Tibial nerve (tissue), 4 donors: Measurements from ENCODE around the gene TMEM100. TPM values are rescaled to one million over a fixed set of nuclear protein-coding genes. Genes with fewer than 3 reads are reported as not detected.

Experiments
- DNase-seq, 2 donors: peaks; one replicate each; pipeline ENCODE4 v3.0.0-alpha.2; 2019; ENCODE audit warnings: low spot score in 2 of 2
- H3K27ac ChIP-seq, 4 donors: fragments of 200-600 bp; sonication (generic) in 3 of 4; one replicate each; pipeline ENCODE4 v1.5.1; 2017 to 2019; ENCODE audit warnings: mild to moderate bottlenecking in 1 of 4
- H3K27me3 ChIP-seq, 2 donors: fragments of 200-600 bp; sonication (generic) in 1 of 2; one replicate each; pipeline versions ENCODE4 v1.5.1 to v1.6.0; 2017 to 2019
- H3K36me3 ChIP-seq, 3 donors: fragments of 200-600 bp; sonication (generic); one replicate each; pipeline ENCODE4 v1.5.1; 2018 to 2019
- H3K4me1 ChIP-seq, 4 donors: fragments of 200-600 bp; sonication (generic) in 3 of 4; one replicate each; pipeline ENCODE4 v1.5.1; 2017 to 2019
- H3K4me3 ChIP-seq, 4 donors: fragments of 200-600 bp; sonication (generic) in 3 of 4; one replicate each; pipeline ENCODE4 v1.5.1; 2017 to 2019; ENCODE audit warnings: mild to moderate bottlenecking in 1 of 4, moderate library complexity in 1 of 4
- H3K9me3 ChIP-seq, 4 donors: fragments of 200-600 bp; sonication (generic) in 3 of 4; one replicate each; pipeline ENCODE4 v1.5.1; 2017 to 2019
- EP300 ChIP-seq, 2 donors: sonication (generic); formaldehyde crosslinking; IDR thresholded peaks; one replicate each; pipeline ENCODE4 v1.6.1; 2017; ENCODE audit warnings: antibody characterized with exemption in 2 of 2, mild to moderate bottlenecking in 1 of 2
- POLR2A ChIP-seq, 2 donors: fragments of 450-650 bp; IDR thresholded peaks; one replicate each; pipeline ENCODE4 v1.6.1; 2017; ENCODE audit warnings: antibody characterized with exemption in 2 of 2, mild to moderate bottlenecking in 2 of 2, moderate library complexity in 2 of 2
- WGBS, 2 donors: methylation state at CpG; one replicate each; pipeline ENCODE4 v1.1.5; 2018; 5-methylcytosine and 5-hydroxymethylcytosine counted together
- total RNA-seq, 4 donors: library from RNA; depleted of rRNA; stranded (reverse); fragments of >200 nt; gene quantifications; one replicate each; pipeline ENCODE4 v1.1.0, GENCODE V29; 2016
- TF ChIP-seq, protein P1 (sequence below), 5 experiments: fragments of 200-600 bp in 3 of 5; fragments of 450-650 bp in 2 of 5; sonication (generic) in 3 of 5; IDR thresholded peaks; one replicate each; pipeline ENCODE4 v1.5.1; 2016 to 2019; ENCODE audit warnings: antibody characterized with exemption in 5 of 5, mild to moderate bottlenecking in 3 of 5, moderate library complexity in 2 of 5

TMEM100 gene
- total RNA-seq, 4 donors from 2014 or later = 24.3 to 33.4 (median 28.9) TPM

DNA sequence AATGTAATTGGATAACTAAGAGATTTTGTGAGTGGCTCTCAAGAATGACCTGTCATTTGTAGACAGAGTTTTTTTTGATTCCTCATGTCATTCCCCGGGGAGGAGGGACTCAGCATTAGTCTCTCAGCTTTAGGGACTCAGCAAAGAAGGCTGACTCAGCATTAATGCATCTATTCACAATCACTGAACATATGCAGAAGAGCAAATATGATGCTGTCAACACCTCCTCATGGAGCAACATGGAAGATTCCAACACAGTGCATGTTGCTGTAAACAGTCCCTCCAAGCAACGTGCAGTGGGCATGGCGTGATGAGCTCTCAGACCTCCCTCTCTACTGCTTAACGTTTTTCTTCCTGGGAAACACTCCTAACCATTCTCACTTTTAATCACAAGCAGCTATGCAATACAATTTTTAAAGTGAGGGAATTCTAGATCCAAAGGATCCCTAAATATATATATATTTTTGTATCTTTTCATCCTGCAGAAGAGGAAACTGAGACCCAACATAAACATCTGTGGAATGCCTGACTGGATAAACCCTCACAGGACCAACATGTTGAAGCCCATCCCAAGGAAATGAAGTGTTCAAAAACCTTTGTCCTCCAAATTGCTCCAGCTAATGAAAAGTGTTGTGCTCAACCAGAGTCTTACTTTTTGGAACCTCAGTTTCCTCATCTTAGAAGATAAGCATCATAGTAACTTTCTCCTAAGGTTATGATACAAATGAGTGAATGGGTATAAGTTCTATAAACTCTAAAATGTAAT is 38.9 kb downstream of the TMEM100 start:
- no peaks in the 10 kb centered on the region for H3K36me3 ChIP-seq
- TF ChIP-seq, protein P1, sequence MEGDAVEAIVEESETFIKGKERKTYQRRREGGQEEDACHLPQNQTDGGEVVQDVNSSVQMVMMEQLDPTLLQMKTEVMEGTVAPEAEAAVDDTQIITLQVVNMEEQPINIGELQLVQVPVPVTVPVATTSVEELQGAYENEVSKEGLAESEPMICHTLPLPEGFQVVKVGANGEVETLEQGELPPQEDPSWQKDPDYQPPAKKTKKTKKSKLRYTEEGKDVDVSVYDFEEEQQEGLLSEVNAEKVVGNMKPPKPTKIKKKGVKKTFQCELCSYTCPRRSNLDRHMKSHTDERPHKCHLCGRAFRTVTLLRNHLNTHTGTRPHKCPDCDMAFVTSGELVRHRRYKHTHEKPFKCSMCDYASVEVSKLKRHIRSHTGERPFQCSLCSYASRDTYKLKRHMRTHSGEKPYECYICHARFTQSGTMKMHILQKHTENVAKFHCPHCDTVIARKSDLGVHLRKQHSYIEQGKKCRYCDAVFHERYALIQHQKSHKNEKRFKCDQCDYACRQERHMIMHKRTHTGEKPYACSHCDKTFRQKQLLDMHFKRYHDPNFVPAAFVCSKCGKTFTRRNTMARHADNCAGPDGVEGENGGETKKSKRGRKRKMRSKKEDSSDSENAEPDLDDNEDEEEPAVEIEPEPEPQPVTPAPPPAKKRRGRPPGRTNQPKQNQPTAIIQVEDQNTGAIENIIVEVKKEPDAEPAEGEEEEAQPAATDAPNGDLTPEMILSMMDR (IDR thresholded peaks at IDR 0.05) = no peak
- no peak for TF ChIP-seq POLR2A (IDR thresholded peaks at IDR 0.05)
- no peak for TF ChIP-seq EP300 (IDR thresholded peaks at IDR 0.05)
- WGBS, 2 donors = 77 to 80% methylated on average over 4 of the region's 4 CpGs
- H3K9me3 ChIP-seq = no peaks in the 10 kb centered on the region
- H3K27ac ChIP-seq = no peak overlapping the region
- no peaks in the 10 kb centered on the region for H3K4me1 ChIP-seq
- no peak for DNase-seq
- H3K4me3 ChIP-seq = no peak overlapping the region
- H3K27me3 ChIP-seq = no peaks in the 10 kb centered on the region

DNA sequence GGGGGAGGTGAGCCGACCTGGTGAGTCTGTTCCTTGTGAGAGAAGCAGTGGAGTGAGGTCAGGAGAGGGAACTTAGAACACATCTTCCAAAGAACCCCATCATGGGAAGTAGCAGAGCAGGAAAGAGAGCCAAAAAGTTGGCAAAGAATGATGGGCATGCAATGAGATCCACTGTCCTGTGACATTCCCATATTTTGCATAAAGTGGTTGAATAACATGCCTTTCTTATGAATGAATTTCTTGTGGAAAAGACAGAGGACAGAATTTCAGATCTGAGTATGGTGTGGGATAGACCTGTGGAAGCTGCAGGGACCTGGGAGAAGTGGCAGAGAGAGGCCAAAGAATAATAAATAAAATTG is 41.3 kb downstream of the TMEM100 start:
- WGBS, 2 donors = 70 to 82% methylated on average over 1 of the region's 1 CpG
- TF ChIP-seq EP300 (IDR thresholded peaks at IDR 0.05) (no peak), POLR2A (IDR thresholded peaks at IDR 0.05) (no peak)
- TF ChIP-seq, protein P1 (IDR thresholded peaks at IDR 0.05) = no peak
- H3K36me3 ChIP-seq = no peaks in the 10 kb centered on the region
- no peak overlapping the region for H3K4me3 ChIP-seq
- no peaks in the 10 kb centered on the region for H3K4me1 ChIP-seq
- H3K27me3 ChIP-seq = no peaks in the 10 kb centered on the region
- DNase-seq = no peak
- H3K9me3 ChIP-seq = no peaks in the 10 kb centered on the region
- no peak overlapping the region for H3K27ac ChIP-seq

DNA sequence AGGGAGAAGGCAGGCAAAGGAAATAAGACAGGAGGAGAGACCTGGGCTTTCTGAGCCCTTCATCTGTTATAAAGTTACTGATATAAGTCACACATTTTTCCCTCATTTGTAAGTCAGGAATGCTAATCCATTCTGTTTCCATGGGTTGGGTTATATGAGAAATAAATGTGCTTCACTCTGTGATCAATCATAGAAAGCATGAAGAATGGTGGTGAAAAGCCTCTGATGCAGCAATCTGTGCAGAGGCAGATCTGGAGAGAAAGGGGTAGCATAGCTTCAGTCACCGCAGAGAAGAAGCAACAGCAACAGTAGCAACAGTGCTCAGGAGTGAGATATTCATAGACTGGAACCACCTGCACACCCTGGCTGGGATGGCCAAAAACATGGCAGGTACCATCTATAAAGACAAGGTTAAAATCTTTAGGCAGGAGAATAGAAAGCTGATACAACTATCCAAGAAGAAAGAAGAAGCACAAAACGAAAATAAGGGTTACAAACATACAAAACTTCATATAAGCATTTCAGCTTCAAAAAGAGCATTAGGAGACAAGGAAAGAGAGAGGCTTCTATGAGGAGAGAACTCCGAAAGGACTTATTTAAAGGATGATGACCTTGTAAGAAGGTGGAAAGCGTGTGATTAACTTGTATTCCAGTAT is 41.9 kb downstream of the TMEM100 start:
- H3K4me1 ChIP-seq = no peaks in the 10 kb centered on the region
- H3K4me3 ChIP-seq = no peak overlapping the region
- no peaks in the 10 kb centered on the region for H3K9me3 ChIP-seq
- no peak for DNase-seq
- no peak overlapping the region for H3K27ac ChIP-seq
- TF ChIP-seq POLR2A (IDR thresholded peaks at IDR 0.05) (no peak), EP300 (IDR thresholded peaks at IDR 0.05) (no peak)
- TF ChIP-seq, protein P1 (IDR thresholded peaks at IDR 0.05) = no peak
- H3K27me3 ChIP-seq = no peaks in the 10 kb centered on the region
- no peaks in the 10 kb centered on the region for H3K36me3 ChIP-seq
- 87 to 88% methylated on average over 4 of the region's 4 CpGs for WGBS, 2 donors

DNA sequence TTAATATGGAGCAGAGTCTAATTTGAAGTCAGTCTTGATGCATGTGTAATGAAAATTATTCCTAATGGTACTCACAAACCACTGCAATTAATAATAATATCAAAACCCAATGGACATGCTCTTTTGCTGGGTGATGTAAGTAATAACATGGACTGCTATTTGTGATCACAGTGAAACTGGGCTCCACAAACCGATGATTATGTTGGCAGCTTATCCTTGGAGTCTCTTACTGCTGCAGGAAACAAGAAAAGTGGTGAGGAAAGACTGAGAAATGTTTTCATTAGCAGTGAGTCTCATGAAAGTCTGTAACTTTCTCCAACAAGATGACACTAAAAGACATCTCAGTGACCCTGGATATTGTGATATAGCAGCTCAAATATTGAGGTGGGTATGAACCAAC is 45.2 kb downstream of the TMEM100 start:
- Histone ChIP-seq H3K36me3 (no peaks in the 10 kb centered on the region), H3K4me3 (no peak overlapping the region), H3K4me1 (peaks cover 0 to 2% (median 0%) of the 10 kb centered on the region in 4 donors), H3K27ac (no peak overlapping the region), H3K27me3 (no peaks in the 10 kb centered on the region), H3K9me3 (no peaks in the 10 kb centered on the region)
- no peak for DNase-seq
- TF ChIP-seq EP300 (IDR thresholded peaks at IDR 0.05) (no peak), POLR2A (IDR thresholded peaks at IDR 0.05) (no peak)
- TF ChIP-seq, protein P1 (IDR thresholded peaks at IDR 0.05) = no peak
- 37 to 40% methylated on average over 1 of the region's 1 CpG for WGBS, 2 donors

DNA sequence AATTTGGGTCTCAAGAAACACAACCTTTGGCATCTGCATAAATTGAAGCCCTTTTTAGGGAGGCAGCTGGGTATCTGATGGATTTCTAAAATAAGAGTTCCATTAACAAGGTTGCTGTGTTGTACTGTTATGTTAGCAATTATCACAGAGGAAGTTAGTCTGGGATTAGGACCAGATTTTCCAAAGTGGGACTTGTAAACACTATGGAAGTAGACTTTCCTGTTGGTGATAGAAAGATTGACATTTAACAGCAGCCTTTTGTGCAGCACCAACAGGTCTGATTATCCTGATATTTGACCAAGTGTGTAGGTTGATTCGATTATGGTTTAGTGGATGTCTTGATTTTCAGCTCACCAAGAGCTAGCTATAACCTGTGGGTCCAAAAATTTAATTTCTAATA is 46.4 kb downstream of the TMEM100 start:
- TF ChIP-seq POLR2A (IDR thresholded peaks at IDR 0.05) (no peak), EP300 (IDR thresholded peaks at IDR 0.05) (no peak)
- TF ChIP-seq, protein P1 (IDR thresholded peaks at IDR 0.05) = no peak
- whole genome bisulfite sequencing, 2 donors = 80 to 81% methylated on average over 1 of the region's 1 CpG
- DNase-seq = no peak
- Histone ChIP-seq H3K4me3 (no peak overlapping the region), H3K36me3 (no peaks in the 10 kb centered on the region), H3K4me1 (peaks cover 0 to 5% (median 0%) of the 10 kb centered on the region in 4 donors), H3K9me3 (no peaks in the 10 kb centered on the region), H3K27ac (no peak overlapping the region), H3K27me3 (no peaks in the 10 kb centered on the region)
